Measurements from ENCODE around the gene VAPA. TPM values are rescaled to one million over a fixed set of nuclear protein-coding genes. Genes with fewer than 3 reads are reported as not detected.

VAPA gene
- total RNA-seq, 2 experiments from 2014 or later, result 139 to 176 TPM

GRCh38 chr18:9958861-9959399, 45.1 kb downstream of the VAPA start:
- H3K79me2 ChIP-seq (ENCODE audit: insufficient read depth, low read depth, low read length), result no peaks in the 10 kb centered on the region
- ChIA-PET POLR2A (no interaction called here), CTCF (ENCODE audit: unreplicated experiment) (no interaction called here)
- intact Hi-C loops (cut with micrococcal nuclease; ENCODE audit: unreplicated experiment), result no loop called here
- no peak overlapping the region for H3K4me2 ChIP-seq (ENCODE audit: low read length)
- BruUV-seq (replicated peaks), result no TSS peak
- peaks cover 34% of the 10 kb centered on the region for H3K36me3 ChIP-seq (ENCODE audit: insufficient read depth, low read length)
- no peak overlapping the region for H3K27ac ChIP-seq (ENCODE audit: low read depth, low read length, poor library complexity, severe bottlenecking)
- peaks cover 10% of the 10 kb centered on the region for H3K4me1 ChIP-seq (ENCODE audit: insufficient read depth, low read length, poor library complexity, severe bottlenecking)
- H4K20me1 ChIP-seq (ENCODE audit: insufficient read depth, low read length), result no peaks in the 10 kb centered on the region
- H3K4me3 ChIP-seq (ENCODE audit: low read depth, low read length, poor library complexity, severe bottlenecking), result no peak overlapping the region
- no peak for DNase-seq (ENCODE audit: low spot score)
- TF ChIP-seq EZH2phosphoT487 (IDR thresholded peaks at IDR 0.05; ENCODE audit: borderline replicate concordance, low read depth, low read length), result no peak
- TF ChIP-seq, protein P1, sequence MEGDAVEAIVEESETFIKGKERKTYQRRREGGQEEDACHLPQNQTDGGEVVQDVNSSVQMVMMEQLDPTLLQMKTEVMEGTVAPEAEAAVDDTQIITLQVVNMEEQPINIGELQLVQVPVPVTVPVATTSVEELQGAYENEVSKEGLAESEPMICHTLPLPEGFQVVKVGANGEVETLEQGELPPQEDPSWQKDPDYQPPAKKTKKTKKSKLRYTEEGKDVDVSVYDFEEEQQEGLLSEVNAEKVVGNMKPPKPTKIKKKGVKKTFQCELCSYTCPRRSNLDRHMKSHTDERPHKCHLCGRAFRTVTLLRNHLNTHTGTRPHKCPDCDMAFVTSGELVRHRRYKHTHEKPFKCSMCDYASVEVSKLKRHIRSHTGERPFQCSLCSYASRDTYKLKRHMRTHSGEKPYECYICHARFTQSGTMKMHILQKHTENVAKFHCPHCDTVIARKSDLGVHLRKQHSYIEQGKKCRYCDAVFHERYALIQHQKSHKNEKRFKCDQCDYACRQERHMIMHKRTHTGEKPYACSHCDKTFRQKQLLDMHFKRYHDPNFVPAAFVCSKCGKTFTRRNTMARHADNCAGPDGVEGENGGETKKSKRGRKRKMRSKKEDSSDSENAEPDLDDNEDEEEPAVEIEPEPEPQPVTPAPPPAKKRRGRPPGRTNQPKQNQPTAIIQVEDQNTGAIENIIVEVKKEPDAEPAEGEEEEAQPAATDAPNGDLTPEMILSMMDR (conservative IDR thresholded peaks at IDR 0.05; ENCODE audit: low read length), result no peak
- no peaks in the 10 kb centered on the region for H3K9me2 ChIP-seq (ENCODE audit: insufficient read depth, low read length)
- no peaks in the 10 kb centered on the region for H3K9me3 ChIP-seq (ENCODE audit: low read length)
- H2AFZ ChIP-seq (ENCODE audit: low read length), result no peak overlapping the region

GRCh38 chr18:9959564-9959963, 45.7 kb downstream of the VAPA start:
- no TSS peak for BruUV-seq (replicated peaks)
- intact Hi-C loops (cut with micrococcal nuclease; ENCODE audit: unreplicated experiment), result no loop called here

More at GRCh38 chr18:9959564-9959963, 45.7 kb downstream of the VAPA start:
- no peaks in the 10 kb centered on the region for H3K9me3 ChIP-seq (ENCODE audit: low read length)
- no peaks in the 10 kb centered on the region for H3K79me2 ChIP-seq (ENCODE audit: insufficient read depth, low read depth, low read length)
- no peak overlapping the region for H3K4me3 ChIP-seq (ENCODE audit: low read depth, low read length, poor library complexity, severe bottlenecking)
- no peak overlapping the region for H3K4me2 ChIP-seq (ENCODE audit: low read length)
- peaks cover 27% of the 10 kb centered on the region for H3K36me3 ChIP-seq (ENCODE audit: insufficient read depth, low read length)
- no peak overlapping the region for H3K27ac ChIP-seq (ENCODE audit: low read depth, low read length, poor library complexity, severe bottlenecking)
- TF ChIP-seq EZH2phosphoT487 (IDR thresholded peaks at IDR 0.05; ENCODE audit: borderline replicate concordance, low read depth, low read length), result no peak
- TF ChIP-seq, protein P1 (conservative IDR thresholded peaks at IDR 0.05; ENCODE audit: low read length), result no peak
- no peaks in the 10 kb centered on the region for H4K20me1 ChIP-seq (ENCODE audit: insufficient read depth, low read length)
- H3K4me1 ChIP-seq (ENCODE audit: insufficient read depth, low read length, poor library complexity, severe bottlenecking), result peaks cover 10% of the 10 kb centered on the region
- CTCF ChIA-PET (ENCODE audit: unreplicated experiment), result no interaction called here
- no peaks in the 10 kb centered on the region for H3K9me2 ChIP-seq (ENCODE audit: insufficient read depth, low read length)
- DNase-seq (ENCODE audit: low spot score), result no peak
- POLR2A ChIA-PET, result interaction anchor here (0.7 kb wide), 2 partner anchors 92 to 1925 kb away, joined by 3 to 6 read pairs; no protein-coding TSS in a partner anchor
- H2AFZ ChIP-seq (ENCODE audit: low read length), result no peak overlapping the region
